ENCODE measurements around the gene PEAR1.

PEAR1 gene

GRCh38 chr1:156933136-156933535 lies 39.6 kb downstream of the PEAR1 start:
- no peaks in the 10 kb centered on the region for H3K9me3 ChIP-seq
- H3K4me1 ChIP-seq (ENCODE audit: control insufficient read depth in 1 of 2, insufficient read depth in 1 of 2, low read depth in 1 of 2, low read length in 1 of 2): no peaks in the 10 kb centered on the region
- peaks cover 43% of the 10 kb centered on the region for H3K36me3 ChIP-seq
- no peak overlapping the region for H3K4me3 ChIP-seq (ENCODE audit: low read depth in 1 of 2, low read length in 1 of 2)
- TF ChIP-seq, protein P1, sequence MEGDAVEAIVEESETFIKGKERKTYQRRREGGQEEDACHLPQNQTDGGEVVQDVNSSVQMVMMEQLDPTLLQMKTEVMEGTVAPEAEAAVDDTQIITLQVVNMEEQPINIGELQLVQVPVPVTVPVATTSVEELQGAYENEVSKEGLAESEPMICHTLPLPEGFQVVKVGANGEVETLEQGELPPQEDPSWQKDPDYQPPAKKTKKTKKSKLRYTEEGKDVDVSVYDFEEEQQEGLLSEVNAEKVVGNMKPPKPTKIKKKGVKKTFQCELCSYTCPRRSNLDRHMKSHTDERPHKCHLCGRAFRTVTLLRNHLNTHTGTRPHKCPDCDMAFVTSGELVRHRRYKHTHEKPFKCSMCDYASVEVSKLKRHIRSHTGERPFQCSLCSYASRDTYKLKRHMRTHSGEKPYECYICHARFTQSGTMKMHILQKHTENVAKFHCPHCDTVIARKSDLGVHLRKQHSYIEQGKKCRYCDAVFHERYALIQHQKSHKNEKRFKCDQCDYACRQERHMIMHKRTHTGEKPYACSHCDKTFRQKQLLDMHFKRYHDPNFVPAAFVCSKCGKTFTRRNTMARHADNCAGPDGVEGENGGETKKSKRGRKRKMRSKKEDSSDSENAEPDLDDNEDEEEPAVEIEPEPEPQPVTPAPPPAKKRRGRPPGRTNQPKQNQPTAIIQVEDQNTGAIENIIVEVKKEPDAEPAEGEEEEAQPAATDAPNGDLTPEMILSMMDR (IDR thresholded peaks at IDR 0.05): no peak
- H3K27ac ChIP-seq: no peak overlapping the region
- peaks cover 43% of the 10 kb centered on the region for H3K27me3 ChIP-seq

- TF ChIP-seq, protein P1 (IDR thresholded peaks at IDR 0.05): no peak
- Histone ChIP-seq H3K27ac (no peak overlapping the region), H3K9me3 (no peaks in the 10 kb centered on the region), H3K4me1 (ENCODE audit: control insufficient read depth in 1 of 2, insufficient read depth in 1 of 2, low read depth in 1 of 2, low read length in 1 of 2) (no peaks in the 10 kb centered on the region), H3K27me3 (peaks cover 18% of the 10 kb centered on the region), H3K4me3 (ENCODE audit: low read depth in 1 of 2, low read length in 1 of 2) (no peak overlapping the region), H3K36me3 (peaks cover 68% of the 10 kb centered on the region)
Observed at GRCh38 chr1:156935505-156936128, 42.1 kb downstream of the PEAR1 start.

GRCh38 chr1:156936191-156936590 lies 42.7 kb downstream of the PEAR1 start:
- TF ChIP-seq, protein P1 (IDR thresholded peaks at IDR 0.05): no peak
- Histone ChIP-seq H3K27ac (no peak overlapping the region), H3K4me1 (ENCODE audit: control insufficient read depth in 1 of 2, insufficient read depth in 1 of 2, low read depth in 1 of 2, low read length in 1 of 2) (no peaks in the 10 kb centered on the region), H3K9me3 (no peaks in the 10 kb centered on the region), H3K36me3 (peaks cover 74% of the 10 kb centered on the region), H3K4me3 (ENCODE audit: low read depth in 1 of 2, low read length in 1 of 2) (no peak overlapping the region), H3K27me3 (peaks cover 13% of the 10 kb centered on the region)

GRCh38 chr1:156936721-156937220 lies 43.3 kb downstream of the PEAR1 start:
- H3K9me3 ChIP-seq: no peaks in the 10 kb centered on the region

GRCh38 chr1:156937883-156938282 lies 44.4 kb downstream of the PEAR1 start:
- H3K36me3 ChIP-seq: peaks cover 91% of the 10 kb centered on the region
- H3K27me3 ChIP-seq: no peaks in the 10 kb centered on the region
- H3K4me1 ChIP-seq (ENCODE audit: control insufficient read depth in 1 of 2, insufficient read depth in 1 of 2, low read depth in 1 of 2, low read length in 1 of 2): no peaks in the 10 kb centered on the region
- H3K4me3 ChIP-seq (ENCODE audit: low read depth in 1 of 2, low read length in 1 of 2): no peak overlapping the region
- H3K27ac ChIP-seq: peak overlapping the region; percentile 43
- TF ChIP-seq, protein P1 (IDR thresholded peaks at IDR 0.05): no peak
- H3K9me3 ChIP-seq: no peaks in the 10 kb centered on the region

More at GRCh38 chr1:156936721-156937220, 43.3 kb downstream of the PEAR1 start:
- Histone ChIP-seq H3K36me3 (peaks cover 80% of the 10 kb centered on the region), H3K4me3 (ENCODE audit: low read depth in 1 of 2, low read length in 1 of 2) (no peak overlapping the region), H3K27ac (peak overlapping the region; percentile 20), H3K27me3 (peaks cover 7% of the 10 kb centered on the region), H3K4me1 (ENCODE audit: control insufficient read depth in 1 of 2, insufficient read depth in 1 of 2, low read depth in 1 of 2, low read length in 1 of 2) (no peaks in the 10 kb centered on the region)
- TF ChIP-seq, protein P1 (IDR thresholded peaks at IDR 0.05): no peak
